T-helper 22 cell (primary cell): Measurements from ENCODE around the gene SDCCAG8.
A peak's percentile ranks its signal among the peaks of the same experiment; 100 is the strongest.
"Not testable (repeated sequence)": the region's sequence is repeated elsewhere in the genome, so short reads cannot be mapped to it uniquely, and the experiment has no call there.

ENCODE experiments used
- DNase-seq: peaks from one replicate; pipeline ENCODE4 v3.0.0-alpha.2; 2020; ENCODE audit warnings: low read depth

The SDCCAG8 gene

GRCh38 chr1:243255791-243256512 is at the start of gene SDCCAG8:
TSS of gene SDCCAG8 (plus strand) at chr1:243256041. CDS start at chr1:243256174, 133 bp downstream.
- DNase-seq, result peak; percentile 92

- DNase-seq, result not testable (repeated sequence)
Measured at GRCh38 chr1:243211984-243212383, 43.9 kb upstream of the SDCCAG8 start.

GRCh38 chr1:243213045-243213787 is 42.6 kb upstream of the SDCCAG8 start:
- DNase-seq, result no peak

- DNase-seq, result not testable (repeated sequence)
Measured at GRCh38 chr1:243215276-243215875, 40.5 kb upstream of the SDCCAG8 start.

GRCh38 chr1:243216741-243217140 is 39.1 kb upstream of the SDCCAG8 start:
- DNase-seq, result no peak

- no peak for DNase-seq
Measured at GRCh38 chr1:243217349-243217748, 38.5 kb upstream of the SDCCAG8 start.

- DNase-seq, result no peak
Measured at GRCh38 chr1:243218059-243218458, 37.8 kb upstream of the SDCCAG8 start.

- DNase-seq, result no peak
Measured at GRCh38 chr1:243227622-243228021, 28.2 kb upstream of the SDCCAG8 start.

- no peak for DNase-seq
Measured at GRCh38 chr1:243229526-243229925, 26.3 kb upstream of the SDCCAG8 start.

GRCh38 chr1:243230914-243231313 is 24.9 kb upstream of the SDCCAG8 start:
- DNase-seq, result no peak

- no peak for DNase-seq
Measured at GRCh38 chr1:243233908-243234307, 21.9 kb upstream of the SDCCAG8 start.

GRCh38 chr1:243234978-243235647 is 20.7 kb upstream of the SDCCAG8 start:
- DNase-seq, result no peak

- no peak for DNase-seq
Measured at GRCh38 chr1:243236604-243237252, 19.1 kb upstream of the SDCCAG8 start.

GRCh38 chr1:243244432-243244841 is 11.4 kb upstream of the SDCCAG8 start:
- no peak for DNase-seq

GRCh38 chr1:243246916-243247315 is 8.9 kb upstream of the SDCCAG8 start:
- DNase-seq, result no peak

- DNase-seq, result no peak
Measured at GRCh38 chr1:243247901-243248300, 7.9 kb upstream of the SDCCAG8 start.

- DNase-seq, result no peak
Measured at GRCh38 chr1:243249214-243249613, 6.6 kb upstream of the SDCCAG8 start.

- DNase-seq, result no peak
Measured at GRCh38 chr1:243250102-243250501, 5.7 kb upstream of the SDCCAG8 start.

- DNase-seq, result no peak
Measured at GRCh38 chr1:243251539-243251938, 4.3 kb upstream of the SDCCAG8 start.

GRCh38 chr1:243253211-243253925 is 2.5 kb upstream of the SDCCAG8 start:
- DNase-seq, result no peak

- DNase-seq, result no peak
Measured at GRCh38 chr1:243253926-243254232, 2.0 kb upstream of the SDCCAG8 start.
